Mesothelial cell of epicardium (in vitro differentiated cells): ENCODE results near the gene FPR2. TPM values are rescaled to one million over a fixed set of nuclear protein-coding genes. Genes with fewer than 3 reads are reported as not detected.

Experiments
- DNase-seq, 2 experiments: peaks; one replicate each; pipeline ENCODE4 v3.0.0; 2021; ENCODE audit warnings: low spot score in 2 of 2; ENCODE audit not compliant: unreplicated experiment in 2 of 2
- H3K27ac Mint-ChIP-seq: 2 replicates; pipeline ENCODE4 v1.8.0; 2021; ENCODE audit warnings: mixed read lengths
- H3K27me3 Mint-ChIP-seq: 2 replicates; pipeline ENCODE4 v1.8.0; 2021; ENCODE audit warnings: low read depth, mixed read lengths
- H3K36me3 Mint-ChIP-seq: 2 replicates; pipeline ENCODE4 v1.8.0; 2021; ENCODE audit warnings: mixed read lengths
- H3K4me1 Mint-ChIP-seq: 2 replicates; pipeline ENCODE4 v1.8.0; 2021; ENCODE audit warnings: mixed read lengths
- H3K4me3 Mint-ChIP-seq: 2 replicates; pipeline ENCODE4 v1.8.0; 2021; ENCODE audit warnings: mild to moderate bottlenecking, moderate library complexity, mixed read lengths
- H3K9me3 Mint-ChIP-seq: 2 replicates; pipeline ENCODE4 v1.8.0; 2021; ENCODE audit warnings: mixed read lengths
- CTCF ChIP-seq: fragments of 200-600 bp; sonication (generic); IDR thresholded peaks from one replicate; pipeline ENCODE4 v1.5.0; 2021; ENCODE audit warnings: antibody characterized with exemption; ENCODE audit not compliant: unreplicated experiment
- total RNA-seq: library from RNA; stranded (reverse); gene quantifications from 3 replicates; pipeline ENCODE4 v1.2.1, GENCODE V29; 2021

The FPR2 gene
- total RNA-seq, 1 donor from 2014 or later = not detected

DNA sequence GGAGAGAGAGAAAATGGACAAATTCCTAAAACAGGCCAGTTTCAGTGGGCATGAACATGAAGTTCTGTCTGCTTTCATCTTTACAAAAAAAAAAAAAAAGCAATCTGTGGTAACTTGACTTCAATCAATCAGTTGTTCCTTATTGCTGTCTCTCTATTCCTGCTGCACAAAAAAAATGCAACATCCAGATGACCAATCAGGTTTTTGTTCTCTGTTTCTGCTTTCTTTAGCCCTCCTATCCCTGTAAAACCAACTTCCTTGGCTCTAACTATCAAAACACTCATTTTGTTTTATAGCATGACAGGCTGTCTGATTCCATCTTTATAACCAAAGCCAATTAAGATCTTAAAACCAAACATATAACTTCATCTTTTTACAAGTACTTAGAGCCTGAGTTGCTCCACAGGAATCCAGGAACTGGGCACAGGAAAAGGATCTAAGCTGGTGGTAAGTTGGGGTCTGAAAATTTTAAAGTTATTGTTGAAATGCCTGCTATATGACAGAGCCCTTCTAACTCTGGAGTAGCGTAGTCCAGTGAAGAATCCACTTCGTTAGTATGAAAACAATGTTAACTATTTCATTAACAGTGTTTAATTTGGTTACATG lies 34.0 kb downstream of the FPR2 start, which contains the start of gene FPR3:
Gene FPR3, plus strand, starts transcription at position 273 of the 606 bp plus-strand sequence. CDS start 28,592 bp downstream, outside the sequence.
- Mint-ChIP-seq H3K4me3 (no peak within 1 kb of the TSS), H3K9me3 (peaks cover 68% of the 10 kb centered on the region), H3K4me1 (no peaks in the 10 kb centered on the region), H3K27me3 (no peaks in the 10 kb centered on the region), H3K27ac (no peak within 1 kb of the TSS), H3K36me3 (no peaks in the 10 kb centered on the region)
- no peak for TF ChIP-seq CTCF
- DNase-seq = no peak

- no peak for TF ChIP-seq CTCF
- DNase-seq = no peak
- Mint-ChIP-seq H3K36me3 (no peaks in the 10 kb centered on the region), H3K9me3 (peaks cover 69% of the 10 kb centered on the region), H3K27ac (no peak overlapping the region), H3K4me1 (no peaks in the 10 kb centered on the region), H3K27me3 (no peaks in the 10 kb centered on the region), H3K4me3 (no peak overlapping the region)
Observed at GRCh38 chr19:51796195-51796679, 35.3 kb downstream of the FPR2 start.

GRCh38 chr19:51797480-51797879 lies 36.5 kb downstream of the FPR2 start:
- Mint-ChIP-seq H3K36me3 (no peaks in the 10 kb centered on the region), H3K4me1 (no peaks in the 10 kb centered on the region), H3K27me3 (no peaks in the 10 kb centered on the region), H3K9me3 (peaks cover 66% of the 10 kb centered on the region), H3K27ac (no peak overlapping the region), H3K4me3 (no peak overlapping the region)
- TF ChIP-seq CTCF = no peak
- DNase-seq = no peak

GRCh38 chr19:51798062-51798461 lies 37.1 kb downstream of the FPR2 start:
- H3K4me1 Mint-ChIP-seq = no peaks in the 10 kb centered on the region
- H3K4me3 Mint-ChIP-seq = no peak overlapping the region
- no peak overlapping the region for H3K27ac Mint-ChIP-seq
- no peaks in the 10 kb centered on the region for H3K27me3 Mint-ChIP-seq
- no peaks in the 10 kb centered on the region for H3K36me3 Mint-ChIP-seq
- DNase-seq = no peak
- TF ChIP-seq CTCF = no peak
- peaks cover 69% of the 10 kb centered on the region for H3K9me3 Mint-ChIP-seq

DNA sequence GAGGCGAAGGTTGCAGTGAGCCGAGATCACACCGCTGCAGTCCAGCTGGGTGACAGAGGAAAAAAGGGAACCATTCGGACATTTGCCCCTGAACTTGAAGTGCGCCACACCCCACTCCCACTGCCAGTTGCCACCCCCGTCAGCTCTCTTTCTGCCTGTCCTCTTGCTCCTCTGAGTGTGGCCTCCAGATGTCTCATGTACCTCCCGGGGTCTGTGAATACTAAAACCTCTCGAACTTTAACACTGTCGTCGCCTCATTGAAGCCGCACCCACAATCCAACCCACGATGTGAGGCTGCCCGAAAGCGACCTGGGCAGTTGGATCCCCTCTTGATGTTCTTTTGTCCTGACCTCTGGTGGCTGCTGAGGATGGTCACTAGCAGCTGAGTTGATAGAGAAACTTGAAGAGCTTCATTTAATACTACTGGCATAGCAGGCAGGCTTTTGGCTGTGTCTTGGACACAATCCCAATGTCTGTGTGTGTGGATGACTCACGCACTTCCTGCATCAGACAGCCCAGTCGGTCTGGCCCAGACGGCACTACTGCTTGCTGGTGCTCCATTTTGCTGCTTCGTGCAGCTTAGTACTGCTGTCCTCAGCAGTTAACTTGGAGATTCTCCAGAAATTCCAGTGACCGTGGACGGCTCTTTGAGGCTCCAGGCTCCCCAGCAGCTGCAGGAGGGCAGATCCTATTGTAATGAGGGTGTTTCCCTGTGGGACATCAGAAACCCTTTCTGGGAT lies 38.2 kb downstream of the FPR2 start:
- H3K4me1 Mint-ChIP-seq = no peaks in the 10 kb centered on the region
- H3K9me3 Mint-ChIP-seq = peaks cover 70% of the 10 kb centered on the region
- H3K36me3 Mint-ChIP-seq = no peaks in the 10 kb centered on the region
- no peak overlapping the region for H3K27ac Mint-ChIP-seq
- no peaks in the 10 kb centered on the region for H3K27me3 Mint-ChIP-seq
- TF ChIP-seq CTCF = no peak
- DNase-seq = no peak
- no peak overlapping the region for H3K4me3 Mint-ChIP-seq
